Breast epithelium (tissue), 4 donors: ENCODE data around the gene LMO3. TPM values are rescaled to one million over a fixed set of nuclear protein-coding genes. Genes with fewer than 3 reads are reported as not detected.

ENCODE experiments used
- DNase-seq, 2 donors: peaks; one replicate each; pipeline ENCODE4 v3.0.0-alpha.2; 2019; ENCODE audit warnings: low spot score in 2 of 2
- H3K27ac ChIP-seq, 2 donors: fragments of 200-600 bp; sonication (generic) in 1 of 2; one replicate each; pipeline ENCODE4 v1.5.1; 2016 to 2019; ENCODE audit warnings: mild to moderate bottlenecking in 1 of 2
- H3K27me3 ChIP-seq, 2 donors: fragments of 200-600 bp; sonication (generic) in 1 of 2; one replicate each; pipeline versions ENCODE4 v1.5.1 to v1.6.0; 2017 to 2019; ENCODE audit warnings: control low read depth in 1 of 2, mild to moderate bottlenecking in 1 of 2
- H3K36me3 ChIP-seq: fragments of 200-600 bp; one replicate; pipeline ENCODE4 v1.5.1; 2019
- H3K4me1 ChIP-seq, 2 donors: fragments of 200-600 bp; sonication (generic); one replicate each; pipeline ENCODE4 v1.5.1; 2016 to 2019; ENCODE audit warnings: control low read depth in 1 of 2
- H3K4me3 ChIP-seq, 3 donors: fragments of 200-600 bp; sonication (generic); 1 replicate in 2 of 3; 2 replicates in 1 of 3; pipeline ENCODE4 v1.5.1; 2016 to 2019; ENCODE audit warnings: mild to moderate bottlenecking in 3 of 3, moderate library complexity in 2 of 3
- H3K9me3 ChIP-seq, 2 donors: fragments of 200-600 bp; sonication (generic) in 1 of 2; one replicate each; pipeline ENCODE4 v1.5.1; 2016 to 2019; ENCODE audit warnings: control low read depth in 1 of 2
- POLR2A ChIP-seq: fragments of 450-650 bp; IDR thresholded peaks from one replicate; pipeline ENCODE4 v1.6.1; 2016; ENCODE audit warnings: antibody characterized with exemption, mild to moderate bottlenecking, moderate library complexity
- POLR2AphosphoS5 ChIP-seq, 3 donors: sonication (generic); formaldehyde crosslinking; IDR thresholded peaks; one replicate each; pipeline ENCODE4 v1.6.1; 2017; ENCODE audit warnings: antibody characterized with exemption in 3 of 3
- intact Hi-C: fragments of 100-400 bp; cut with DNase I; formaldehyde crosslinking; loops from one replicate; pipeline ENCODE4 v1.15.1; 2023; ENCODE audit warnings: low total_unique reads
- total RNA-seq, 3 donors: library from RNA; depleted of rRNA; stranded (reverse); fragments of >200 nt; gene quantifications; one replicate each; pipeline ENCODE4 v1.1.0, GENCODE V29; 2016
- TF ChIP-seq, protein P1 (sequence below), 3 donors: fragments of 450-650 bp; IDR thresholded peaks; one replicate each; pipeline ENCODE4 v1.5.1; 2016 to 2017; ENCODE audit warnings: antibody characterized with exemption in 3 of 3, mild to moderate bottlenecking in 3 of 3, moderate library complexity in 3 of 3

Gene LMO3
- total RNA-seq, 3 donors from 2014 or later, result 6.9 to 56.3 (median 16.5) TPM

DNA sequence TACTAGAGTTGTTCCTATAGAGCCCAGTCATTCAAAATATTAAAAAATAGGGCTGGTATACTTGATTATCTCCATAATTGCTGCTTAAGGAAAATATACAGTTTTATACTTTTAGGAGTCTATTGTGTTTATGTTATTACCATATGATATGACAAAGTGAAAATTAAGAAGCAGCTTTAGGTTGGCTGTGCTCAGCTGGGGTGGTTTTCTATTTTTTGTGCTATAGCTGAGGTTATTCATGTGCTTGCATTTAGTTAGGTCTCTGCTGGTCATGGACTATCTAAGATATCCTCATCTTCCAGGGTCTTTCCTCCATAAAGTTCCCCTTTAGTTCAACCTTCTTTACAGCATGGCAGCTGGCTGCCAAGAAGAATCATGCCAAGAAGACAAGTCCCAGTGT is 13.6 kb upstream of the LMO3 start:
- Histone ChIP-seq H3K36me3 (no peaks in the 10 kb centered on the region), H3K9me3 (no peaks in the 10 kb centered on the region), H3K27ac (no peak overlapping the region), H3K4me3 (no peak overlapping the region), H3K27me3 (no peaks in the 10 kb centered on the region), H3K4me1 (no peaks in the 10 kb centered on the region)
- TF ChIP-seq POLR2AphosphoS5 (IDR thresholded peaks at IDR 0.05), result no peak
- TF ChIP-seq, protein P1, sequence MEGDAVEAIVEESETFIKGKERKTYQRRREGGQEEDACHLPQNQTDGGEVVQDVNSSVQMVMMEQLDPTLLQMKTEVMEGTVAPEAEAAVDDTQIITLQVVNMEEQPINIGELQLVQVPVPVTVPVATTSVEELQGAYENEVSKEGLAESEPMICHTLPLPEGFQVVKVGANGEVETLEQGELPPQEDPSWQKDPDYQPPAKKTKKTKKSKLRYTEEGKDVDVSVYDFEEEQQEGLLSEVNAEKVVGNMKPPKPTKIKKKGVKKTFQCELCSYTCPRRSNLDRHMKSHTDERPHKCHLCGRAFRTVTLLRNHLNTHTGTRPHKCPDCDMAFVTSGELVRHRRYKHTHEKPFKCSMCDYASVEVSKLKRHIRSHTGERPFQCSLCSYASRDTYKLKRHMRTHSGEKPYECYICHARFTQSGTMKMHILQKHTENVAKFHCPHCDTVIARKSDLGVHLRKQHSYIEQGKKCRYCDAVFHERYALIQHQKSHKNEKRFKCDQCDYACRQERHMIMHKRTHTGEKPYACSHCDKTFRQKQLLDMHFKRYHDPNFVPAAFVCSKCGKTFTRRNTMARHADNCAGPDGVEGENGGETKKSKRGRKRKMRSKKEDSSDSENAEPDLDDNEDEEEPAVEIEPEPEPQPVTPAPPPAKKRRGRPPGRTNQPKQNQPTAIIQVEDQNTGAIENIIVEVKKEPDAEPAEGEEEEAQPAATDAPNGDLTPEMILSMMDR (IDR thresholded peaks at IDR 0.05), result no peak
- TF ChIP-seq POLR2A, result no peak
- DNase-seq, result no peak
- intact Hi-C loops, result no loop called here

DNA sequence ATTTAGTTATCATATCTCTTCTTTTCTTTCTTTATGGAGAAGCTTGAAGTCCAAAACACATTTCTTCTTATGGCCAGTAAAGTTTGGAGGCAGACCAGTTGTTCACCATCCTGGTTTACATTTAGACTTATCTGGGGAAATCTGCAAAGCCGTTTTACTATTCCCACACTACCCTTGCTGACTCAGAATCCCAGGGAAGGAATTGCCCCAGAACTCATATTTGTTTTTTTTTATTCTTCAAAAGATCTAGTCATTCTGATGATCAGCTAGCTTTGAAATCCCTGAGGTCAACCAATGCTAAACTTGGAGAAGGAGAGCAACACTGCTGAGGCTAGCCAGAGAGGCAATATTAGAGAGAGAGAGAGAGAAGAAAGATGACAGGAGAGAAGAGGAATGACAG is 12.3 kb upstream of the LMO3 start:
- no peak overlapping the region for H3K4me3 ChIP-seq
- TF ChIP-seq POLR2A, result no peak
- no peak for TF ChIP-seq POLR2AphosphoS5 (IDR thresholded peaks at IDR 0.05)
- TF ChIP-seq, protein P1 (IDR thresholded peaks at IDR 0.05), result no peak
- no peaks in the 10 kb centered on the region for H3K4me1 ChIP-seq
- H3K27ac ChIP-seq, result no peak overlapping the region
- H3K36me3 ChIP-seq, result no peaks in the 10 kb centered on the region
- no peaks in the 10 kb centered on the region for H3K9me3 ChIP-seq
- intact Hi-C loops, result no loop called here
- no peak for DNase-seq
- no peaks in the 10 kb centered on the region for H3K27me3 ChIP-seq

DNA sequence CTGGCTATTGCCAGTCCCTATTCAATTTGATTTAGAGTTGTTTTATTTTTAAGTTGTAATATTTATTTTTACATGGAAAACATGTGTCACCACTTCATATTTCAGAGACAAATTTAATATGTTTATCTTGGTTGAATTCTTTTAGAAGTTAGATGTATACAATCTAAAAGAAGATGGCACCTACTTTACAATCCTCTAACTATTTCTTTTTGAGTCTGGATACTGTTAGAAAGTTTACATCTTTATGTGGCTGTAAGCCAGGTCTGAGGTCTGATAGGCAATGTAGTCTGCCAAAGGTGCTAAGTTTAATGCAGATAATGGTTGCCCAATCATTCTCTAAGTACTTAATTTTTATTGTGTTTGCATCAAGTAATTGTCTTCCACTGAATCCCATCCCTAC is 7.2 kb upstream of the LMO3 start:
- no peak for DNase-seq
- H3K27me3 ChIP-seq, result no peaks in the 10 kb centered on the region
- TF ChIP-seq POLR2A, result no peak
- H3K9me3 ChIP-seq, result no peaks in the 10 kb centered on the region
- H3K4me1 ChIP-seq, result no peaks in the 10 kb centered on the region
- no peaks in the 10 kb centered on the region for H3K36me3 ChIP-seq
- H3K27ac ChIP-seq, result no peak overlapping the region
- intact Hi-C loops, result no loop called here
- H3K4me3 ChIP-seq, result no peak overlapping the region

DNA sequence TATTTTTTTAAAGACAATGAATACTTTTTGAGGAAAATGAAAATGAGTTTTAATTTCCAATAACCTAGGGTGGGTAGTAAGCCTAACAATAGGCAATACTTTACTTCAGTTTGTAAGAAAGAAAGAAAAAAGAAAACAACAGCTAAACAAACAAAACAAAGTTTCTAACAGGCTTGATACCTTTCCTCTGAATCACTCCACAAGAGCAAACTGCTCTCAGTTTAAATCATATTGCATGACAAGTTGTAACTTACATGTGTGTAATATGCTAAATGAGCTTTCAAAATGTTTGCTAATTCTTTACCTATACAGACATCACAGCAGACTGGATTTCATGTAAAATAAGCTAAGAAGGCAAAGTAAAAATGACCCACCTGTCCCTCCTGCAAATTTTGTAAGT is 6.7 kb upstream of the LMO3 start:
- Histone ChIP-seq H3K9me3 (no peaks in the 10 kb centered on the region), H3K4me3 (no peak overlapping the region), H3K36me3 (no peaks in the 10 kb centered on the region), H3K27me3 (no peaks in the 10 kb centered on the region), H3K27ac (no peak overlapping the region), H3K4me1 (no peaks in the 10 kb centered on the region)
- DNase-seq, result no peak
- TF ChIP-seq POLR2A, result no peak
- TF ChIP-seq POLR2AphosphoS5 (IDR thresholded peaks at IDR 0.05), result no peak
- intact Hi-C loops, result no loop called here

DNA sequence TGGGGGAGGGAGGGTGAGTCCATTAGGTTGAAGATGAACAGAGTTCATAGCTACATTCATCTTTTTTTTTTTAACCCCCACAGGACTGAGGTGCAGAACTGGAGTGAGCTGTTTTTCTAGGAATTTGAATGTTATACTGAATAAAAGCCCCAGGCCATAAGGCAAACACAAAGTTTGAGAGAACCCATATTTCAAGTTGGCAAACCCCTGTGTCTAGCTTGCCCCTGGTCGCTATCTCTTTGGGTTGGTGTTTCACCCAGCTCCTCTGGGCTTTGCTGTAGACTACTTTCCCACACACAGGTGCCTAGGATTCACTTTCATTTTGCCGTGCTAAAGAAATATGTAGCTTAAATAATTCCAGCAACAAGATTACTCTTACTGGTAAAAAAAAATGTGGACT is 5.2 kb upstream of the LMO3 start:
- H3K36me3 ChIP-seq, result no peaks in the 10 kb centered on the region
- intact Hi-C loops, result no loop called here
- H3K27ac ChIP-seq, result no peak overlapping the region
- TF ChIP-seq POLR2AphosphoS5 (IDR thresholded peaks at IDR 0.05) (no peak), POLR2A (no peak)
- TF ChIP-seq, protein P1 (IDR thresholded peaks at IDR 0.05), result no peak
- H3K9me3 ChIP-seq, result no peaks in the 10 kb centered on the region
- no peak for DNase-seq
- H3K4me1 ChIP-seq, result no peaks in the 10 kb centered on the region
- no peak overlapping the region for H3K4me3 ChIP-seq
- no peaks in the 10 kb centered on the region for H3K27me3 ChIP-seq

DNA sequence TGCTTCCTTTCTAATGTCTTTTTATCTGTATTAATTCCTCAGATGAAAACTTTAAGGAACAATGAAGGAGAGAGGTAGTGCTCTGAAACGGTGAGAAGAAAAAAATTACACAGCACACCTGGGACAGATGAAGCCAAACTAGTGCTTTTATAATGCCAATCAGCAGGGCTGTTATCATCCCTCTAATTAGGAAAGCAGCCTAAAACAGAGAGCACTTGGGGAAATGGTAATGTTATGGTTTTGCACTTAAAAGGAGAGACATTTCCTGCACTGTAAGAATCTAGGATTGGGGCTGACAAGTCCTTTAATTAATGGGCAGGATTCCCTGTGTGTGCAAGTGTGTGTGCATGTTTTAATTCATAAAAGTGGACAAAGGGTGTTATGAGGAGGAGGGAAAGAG is 4.8 kb upstream of the LMO3 start:
- Histone ChIP-seq H3K9me3 (no peaks in the 10 kb centered on the region), H3K4me3 (no peak overlapping the region), H3K27me3 (no peaks in the 10 kb centered on the region), H3K36me3 (no peaks in the 10 kb centered on the region), H3K4me1 (no peaks in the 10 kb centered on the region), H3K27ac (no peak overlapping the region)
- DNase-seq, result no peak
- TF ChIP-seq POLR2AphosphoS5 (IDR thresholded peaks at IDR 0.05), result no peak
- no peak for TF ChIP-seq POLR2A
- TF ChIP-seq, protein P1 (IDR thresholded peaks at IDR 0.05), result no peak
- intact Hi-C loops, result no loop called here
